ENCODE data around the gene TMEM176A. TPM values are rescaled to one million over a fixed set of nuclear protein-coding genes. Genes with fewer than 3 reads are reported as not detected.

TMEM176A gene
- total and polyA plus RNA-seq, 5 donors from 2014 or later = 0.24 TPM; not detected in 3

DNA sequence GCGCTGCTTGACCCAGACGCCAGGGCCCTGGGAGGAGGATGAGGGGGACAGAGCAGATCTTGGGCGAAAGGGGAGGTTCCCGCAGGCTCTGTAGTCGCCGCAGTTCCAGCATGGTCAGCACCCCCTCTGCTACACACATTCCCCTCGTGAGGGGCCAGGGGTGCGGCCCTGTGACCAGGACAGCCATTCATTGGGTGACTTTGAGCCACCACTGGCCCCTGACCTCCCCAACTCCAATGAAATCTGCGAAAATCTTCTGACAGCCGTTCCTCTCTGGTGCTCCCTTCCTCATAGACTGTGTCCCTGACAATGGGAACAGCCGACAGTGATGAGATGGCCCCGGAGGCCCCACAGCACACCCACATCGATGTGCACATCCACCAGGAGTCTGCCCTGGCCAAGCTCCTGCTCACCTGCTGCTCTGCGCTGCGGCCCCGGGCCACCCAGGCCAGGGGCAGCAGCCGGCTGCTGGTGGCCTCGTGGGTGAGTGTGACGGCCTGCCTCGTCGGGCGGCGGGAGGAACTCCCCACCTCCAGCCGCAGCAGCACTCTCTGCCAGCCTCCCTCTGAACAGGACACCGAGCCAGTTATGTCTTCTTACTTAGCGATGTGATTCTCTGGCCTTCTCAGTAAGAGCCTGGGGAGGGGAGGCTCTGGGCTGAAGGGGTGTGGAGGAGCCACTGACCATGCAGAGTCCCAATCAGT lies 825 bp downstream of the TMEM176A start:
- no peaks in the 10 kb centered on the region for H3K36me3 Mint-ChIP-seq
- H3K9me3 Mint-ChIP-seq = peaks cover 0 to 15% (median 2%) of the 10 kb centered on the region in 7 donors
- H3K4me3 ChIP-seq (ENCODE audit: low read depth, low read length) = no peak overlapping the region
- ATAC-seq (ENCODE audit: low read depth in 2 of 2) (no peak), DNase-seq (no peak)
- peaks cover 18% of the 10 kb centered on the region for H3K4me1 ChIP-seq (ENCODE audit: control insufficient read depth, insufficient read depth, low read length, poor library complexity, severe bottlenecking)
- H3K4me1 Mint-ChIP-seq = peaks cover 0 to 15% (median 3%) of the 10 kb centered on the region in 4 donors
- peak overlapping the region in 2 of 4 donors; percentile 51 to 79 for H3K4me3 Mint-ChIP-seq
- H3K27ac ChIP-seq (ENCODE audit: insufficient read depth, low read length, poor library complexity, severe bottlenecking) = no peak overlapping the region
- no peaks in the 10 kb centered on the region for H3K36me3 ChIP-seq (ENCODE audit: control insufficient read depth, insufficient read depth, low read length)
- peak overlapping the region in 1 of 3 donors; percentile 73 for H3K27ac Mint-ChIP-seq
- peaks cover 36% of the 10 kb centered on the region for H3K27me3 ChIP-seq (ENCODE audit: control insufficient read depth, insufficient read depth, low read length)
- H3K9me3 ChIP-seq (ENCODE audit: control insufficient read depth in 2 of 2, low read length in 2 of 2) = peaks cover 7 to 15% of the 10 kb centered on the region in 2 experiments
- H3K27me3 Mint-ChIP-seq = peaks cover 69% of the 10 kb centered on the region

DNA sequence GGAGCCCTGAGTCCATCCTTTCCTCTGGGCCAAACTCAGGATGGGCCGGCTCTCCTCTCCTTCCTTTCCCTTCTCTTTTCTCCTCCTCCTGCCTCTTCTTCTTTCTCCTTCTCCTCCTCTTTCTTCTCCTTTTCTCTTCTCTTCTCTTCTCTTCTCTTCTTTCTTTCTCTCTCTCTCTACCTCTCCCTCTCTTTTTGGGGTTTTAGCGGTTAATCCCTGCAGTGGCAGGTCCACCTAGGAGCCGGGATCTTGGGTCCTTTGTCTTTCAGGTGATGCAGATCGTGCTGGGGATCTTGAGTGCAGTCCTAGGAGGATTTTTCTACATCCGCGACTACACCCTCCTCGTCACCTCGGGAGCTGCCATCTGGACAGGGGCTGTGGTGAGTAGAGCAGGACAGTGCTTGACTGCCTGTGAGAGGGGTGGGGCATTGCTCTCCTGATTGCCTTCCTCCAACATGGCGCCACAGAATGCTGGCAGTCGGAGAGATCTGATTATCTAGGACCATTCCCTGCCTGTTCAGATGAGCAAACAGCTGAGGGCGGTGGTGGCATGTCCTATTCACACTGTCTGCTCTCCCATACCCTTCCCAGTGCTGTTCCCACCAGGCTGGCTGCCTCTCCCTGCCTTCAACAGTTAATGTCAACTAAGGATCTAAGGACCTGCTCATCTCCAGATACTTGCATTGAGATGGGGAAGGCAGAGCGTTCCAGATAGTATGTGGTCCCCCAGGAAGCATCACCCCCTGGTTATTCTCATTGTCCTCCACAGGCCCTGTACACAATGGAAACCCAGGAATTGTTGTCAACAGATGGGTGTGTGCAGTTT lies 1.6 kb downstream of the TMEM176A start:
- peaks cover 0 to 15% (median 3%) of the 10 kb centered on the region in 4 donors for H3K4me1 Mint-ChIP-seq
- no peak for ATAC-seq (ENCODE audit: low read depth in 2 of 2)
- Histone ChIP-seq H3K36me3 (ENCODE audit: control insufficient read depth, insufficient read depth, low read length) (no peaks in the 10 kb centered on the region), H3K27me3 (ENCODE audit: control insufficient read depth, insufficient read depth, low read length) (peaks cover 38% of the 10 kb centered on the region), H3K4me3 (ENCODE audit: low read depth, low read length) (no peak overlapping the region), H3K4me1 (ENCODE audit: control insufficient read depth, insufficient read depth, low read length, poor library complexity, severe bottlenecking) (peaks cover 18% of the 10 kb centered on the region), H3K27ac (ENCODE audit: insufficient read depth, low read length, poor library complexity, severe bottlenecking) (no peak overlapping the region), H3K9me3 (ENCODE audit: control insufficient read depth in 2 of 2, low read length in 2 of 2) (peaks cover 11 to 21% of the 10 kb centered on the region in 2 experiments)
- peak overlapping the region in 1 of 3 donors; percentile 34 for H3K27ac Mint-ChIP-seq
- DNase-seq = no peak
- H3K4me3 Mint-ChIP-seq = peak overlapping the region in 3 of 4 donors; percentile 15 to 40 (median 21)
- H3K36me3 Mint-ChIP-seq = no peaks in the 10 kb centered on the region
- H3K27me3 Mint-ChIP-seq = peaks cover 72% of the 10 kb centered on the region
- peaks cover 0 to 18% (median 5%) of the 10 kb centered on the region in 7 donors for H3K9me3 Mint-ChIP-seq

DNA sequence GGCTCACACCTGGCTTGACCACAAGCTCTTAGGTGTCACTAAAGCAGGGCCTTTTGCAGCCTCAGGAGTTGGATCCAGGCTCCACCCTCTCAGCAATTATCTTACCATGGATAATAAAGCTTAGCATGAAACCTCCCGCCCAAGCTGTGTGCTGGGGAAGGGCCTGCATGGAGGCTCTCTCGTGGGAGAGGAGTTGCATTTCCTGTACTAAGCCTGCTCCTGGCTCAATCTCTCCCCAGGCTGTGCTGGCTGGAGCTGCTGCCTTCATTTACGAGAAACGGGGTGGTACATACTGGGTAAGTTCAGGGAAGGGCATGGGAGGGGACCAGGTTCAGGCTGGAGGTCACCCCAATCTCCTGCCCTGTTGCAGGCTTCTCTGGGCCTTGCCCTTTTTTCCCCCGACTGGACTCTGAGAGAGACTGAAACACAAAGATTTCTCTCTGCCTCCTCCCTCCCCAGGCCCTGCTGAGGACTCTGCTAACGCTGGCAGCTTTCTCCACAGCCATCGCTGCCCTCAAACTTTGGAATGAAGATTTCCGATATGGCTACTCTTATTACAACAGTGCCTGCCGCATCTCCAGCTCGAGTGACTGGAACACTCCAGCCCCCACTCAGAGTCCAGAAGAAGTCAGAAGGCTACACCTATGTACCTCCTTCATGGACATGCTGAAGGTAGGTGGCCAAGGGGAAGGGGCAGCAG lies 2.7 kb downstream of the TMEM176A start:
- H3K27me3 Mint-ChIP-seq = peaks cover 73% of the 10 kb centered on the region
- H3K27ac Mint-ChIP-seq = no peak overlapping the region
- Histone ChIP-seq H3K27ac (ENCODE audit: insufficient read depth, low read length, poor library complexity, severe bottlenecking) (no peak overlapping the region), H3K9me3 (ENCODE audit: control insufficient read depth in 2 of 2, low read length in 2 of 2) (peaks cover 11 to 21% of the 10 kb centered on the region in 2 experiments), H3K4me1 (ENCODE audit: control insufficient read depth, insufficient read depth, low read length, poor library complexity, severe bottlenecking) (peaks cover 18% of the 10 kb centered on the region), H3K27me3 (ENCODE audit: control insufficient read depth, insufficient read depth, low read length) (peaks cover 35% of the 10 kb centered on the region), H3K36me3 (ENCODE audit: control insufficient read depth, insufficient read depth, low read length) (no peaks in the 10 kb centered on the region), H3K4me3 (ENCODE audit: low read depth, low read length) (no peak overlapping the region)
- peaks cover 0 to 21% (median 5%) of the 10 kb centered on the region in 7 donors for H3K9me3 Mint-ChIP-seq
- DNase-seq (no peak), ATAC-seq (ENCODE audit: low read depth in 2 of 2) (no peak)
- H3K4me1 Mint-ChIP-seq = peaks cover 0 to 15% (median 3%) of the 10 kb centered on the region in 4 donors
- H3K36me3 Mint-ChIP-seq = no peaks in the 10 kb centered on the region
- H3K4me3 Mint-ChIP-seq = peak overlapping the region in 2 of 4 donors; percentile 35 to 46

DNA sequence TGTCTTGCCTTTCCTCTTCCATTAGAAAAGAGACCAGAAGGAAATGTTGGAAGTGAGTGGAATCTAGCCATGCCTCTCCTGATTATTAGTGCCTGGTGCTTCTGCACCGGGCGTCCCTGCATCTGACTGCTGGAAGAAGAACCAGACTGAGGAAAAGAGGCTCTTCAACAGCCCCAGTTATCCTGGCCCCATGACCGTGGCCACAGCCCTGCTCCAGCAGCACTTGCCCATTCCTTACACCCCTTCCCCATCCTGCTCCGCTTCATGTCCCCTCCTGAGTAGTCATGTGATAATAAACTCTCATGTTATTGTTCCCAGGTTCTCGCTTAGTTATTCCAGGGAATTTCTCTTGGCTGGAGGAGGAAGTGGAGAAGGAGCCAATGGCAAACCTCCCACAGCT lies 4.2 kb downstream of the TMEM176A start:
- Mint-ChIP-seq H3K4me3 (no peak overlapping the region), H3K9me3 (peaks cover 0 to 21% (median 5%) of the 10 kb centered on the region in 7 donors), H3K27me3 (peaks cover 70% of the 10 kb centered on the region), H3K27ac (no peak overlapping the region), H3K36me3 (no peaks in the 10 kb centered on the region), H3K4me1 (peaks cover 0 to 10% (median 3%) of the 10 kb centered on the region in 4 donors)
- DNase-seq (no peak), ATAC-seq (ENCODE audit: low read depth in 2 of 2) (no peak)
- peaks cover 11 to 21% of the 10 kb centered on the region in 2 experiments for H3K9me3 ChIP-seq (ENCODE audit: control insufficient read depth in 2 of 2, low read length in 2 of 2)
- H3K36me3 ChIP-seq (ENCODE audit: control insufficient read depth, insufficient read depth, low read length) = no peaks in the 10 kb centered on the region
- H3K27ac ChIP-seq (ENCODE audit: insufficient read depth, low read length, poor library complexity, severe bottlenecking) = no peak overlapping the region
- peaks cover 28% of the 10 kb centered on the region for H3K27me3 ChIP-seq (ENCODE audit: control insufficient read depth, insufficient read depth, low read length)
- H3K4me1 ChIP-seq (ENCODE audit: control insufficient read depth, insufficient read depth, low read length, poor library complexity, severe bottlenecking) = peaks cover 17% of the 10 kb centered on the region
- no peak overlapping the region for H3K4me3 ChIP-seq (ENCODE audit: low read depth, low read length)

DNA sequence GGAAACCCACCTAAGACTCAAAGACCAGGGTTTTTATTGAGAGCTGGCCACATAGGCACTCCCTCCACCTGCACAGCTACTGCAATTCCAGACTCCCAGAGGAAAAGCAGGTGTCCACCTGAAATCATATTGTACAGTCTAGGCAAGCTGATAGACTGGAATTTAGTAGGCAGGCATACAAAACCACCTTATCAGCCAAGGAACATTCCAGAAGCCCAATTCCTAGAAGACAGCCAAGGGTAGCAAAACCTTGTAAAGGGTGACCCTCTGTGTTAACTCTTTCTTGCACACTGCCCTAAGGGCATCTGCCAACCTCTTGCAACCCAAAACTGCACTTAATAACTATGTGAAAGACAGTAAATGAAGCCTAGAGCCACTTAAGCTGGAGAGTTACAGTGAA lies 5.3 kb downstream of the TMEM176A start:
- no peak for ATAC-seq (ENCODE audit: low read depth in 2 of 2)
- Histone ChIP-seq H3K4me3 (ENCODE audit: low read depth, low read length) (no peak overlapping the region), H3K27ac (ENCODE audit: insufficient read depth, low read length, poor library complexity, severe bottlenecking) (no peak overlapping the region), H3K9me3 (ENCODE audit: control insufficient read depth in 2 of 2, low read length in 2 of 2) (peaks cover 11 to 21% of the 10 kb centered on the region in 2 experiments), H3K4me1 (ENCODE audit: control insufficient read depth, insufficient read depth, low read length, poor library complexity, severe bottlenecking) (peaks cover 7% of the 10 kb centered on the region), H3K36me3 (ENCODE audit: control insufficient read depth, insufficient read depth, low read length) (no peaks in the 10 kb centered on the region), H3K27me3 (ENCODE audit: control insufficient read depth, insufficient read depth, low read length) (peaks cover 28% of the 10 kb centered on the region)
- no peak for DNase-seq
- H3K4me3 Mint-ChIP-seq = no peak overlapping the region
- H3K9me3 Mint-ChIP-seq = peaks cover 0 to 21% (median 6%) of the 10 kb centered on the region in 7 donors
- H3K27ac Mint-ChIP-seq = no peak overlapping the region
- H3K27me3 Mint-ChIP-seq = peaks cover 75% of the 10 kb centered on the region
- peaks cover 2 to 8% (median 4%) of the 10 kb centered on the region in 4 donors for H3K4me1 Mint-ChIP-seq
- H3K36me3 Mint-ChIP-seq = no peaks in the 10 kb centered on the region

DNA sequence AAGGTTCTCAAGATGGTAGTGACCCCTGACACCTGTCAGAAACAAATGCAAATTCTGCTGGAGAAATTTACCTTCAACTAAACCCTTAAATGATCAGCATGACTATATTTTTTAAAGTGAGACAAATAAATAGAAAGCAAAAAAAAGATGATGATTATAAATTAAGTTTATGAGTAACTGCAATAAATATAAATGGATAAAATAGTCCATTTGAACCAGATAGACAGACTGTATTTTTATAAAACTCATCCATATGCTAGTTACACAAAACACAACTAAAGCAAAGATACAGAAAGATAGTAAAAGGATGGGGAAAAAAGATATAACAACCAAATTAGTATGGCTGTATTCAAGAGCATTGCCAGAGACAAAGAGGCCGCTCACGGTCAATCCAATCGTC lies 5.9 kb downstream of the TMEM176A start:
- Histone ChIP-seq H3K4me1 (ENCODE audit: control insufficient read depth, insufficient read depth, low read length, poor library complexity, severe bottlenecking) (peaks cover 1% of the 10 kb centered on the region), H3K27me3 (ENCODE audit: control insufficient read depth, insufficient read depth, low read length) (peaks cover 28% of the 10 kb centered on the region), H3K27ac (ENCODE audit: insufficient read depth, low read length, poor library complexity, severe bottlenecking) (no peak overlapping the region), H3K4me3 (ENCODE audit: low read depth, low read length) (no peak overlapping the region), H3K36me3 (ENCODE audit: control insufficient read depth, insufficient read depth, low read length) (no peaks in the 10 kb centered on the region), H3K9me3 (ENCODE audit: control insufficient read depth in 2 of 2, low read length in 2 of 2) (peaks cover 11 to 21% of the 10 kb centered on the region in 2 experiments)
- Mint-ChIP-seq H3K9me3 (peaks cover 0 to 21% (median 6%) of the 10 kb centered on the region in 7 donors), H3K27me3 (peaks cover 74% of the 10 kb centered on the region), H3K36me3 (no peaks in the 10 kb centered on the region), H3K4me1 (peaks cover 0 to 5% (median 4%) of the 10 kb centered on the region in 4 donors), H3K4me3 (no peak overlapping the region), H3K27ac (no peak overlapping the region)
- ATAC-seq (ENCODE audit: low read depth in 2 of 2) = no peak
- no peak for DNase-seq

DNA sequence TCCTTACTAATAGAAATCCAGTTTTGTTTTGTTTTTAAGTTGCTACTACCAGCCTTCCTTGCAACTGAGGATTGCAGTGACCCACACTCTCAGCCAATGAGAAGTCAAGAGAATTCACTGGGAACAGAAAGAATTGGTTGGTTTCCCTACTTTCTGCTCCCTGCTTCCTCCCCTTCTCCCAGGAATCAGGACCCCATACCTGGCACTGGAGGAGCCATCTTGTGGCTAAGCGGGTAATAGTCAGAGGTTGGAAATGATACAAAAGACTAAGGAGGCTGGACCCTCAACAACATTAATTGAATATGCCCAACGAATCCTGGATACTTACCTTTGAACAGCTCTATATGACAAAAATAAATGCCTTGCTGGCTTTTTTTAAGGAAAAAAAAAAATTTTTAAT lies 6.3 kb downstream of the TMEM176A start:
- H3K27me3 ChIP-seq (ENCODE audit: control insufficient read depth, insufficient read depth, low read length) = peaks cover 26% of the 10 kb centered on the region
- H3K9me3 Mint-ChIP-seq = peaks cover 0 to 21% (median 6%) of the 10 kb centered on the region in 7 donors
- peaks cover 11 to 21% of the 10 kb centered on the region in 2 experiments for H3K9me3 ChIP-seq (ENCODE audit: control insufficient read depth in 2 of 2, low read length in 2 of 2)
- ATAC-seq (ENCODE audit: low read depth in 2 of 2) = no peak
- no peak overlapping the region for H3K4me3 ChIP-seq (ENCODE audit: low read depth, low read length)
- no peak overlapping the region for H3K27ac Mint-ChIP-seq
- H3K4me3 Mint-ChIP-seq = no peak overlapping the region
- H3K27ac ChIP-seq (ENCODE audit: insufficient read depth, low read length, poor library complexity, severe bottlenecking) = no peak overlapping the region
- DNase-seq = no peak
- peaks cover 0 to 5% (median 3%) of the 10 kb centered on the region in 4 donors for H3K4me1 Mint-ChIP-seq
- peaks cover 75% of the 10 kb centered on the region for H3K27me3 Mint-ChIP-seq
- no peaks in the 10 kb centered on the region for H3K4me1 ChIP-seq (ENCODE audit: control insufficient read depth, insufficient read depth, low read length, poor library complexity, severe bottlenecking)
- no peaks in the 10 kb centered on the region for H3K36me3 Mint-ChIP-seq
- no peaks in the 10 kb centered on the region for H3K36me3 ChIP-seq (ENCODE audit: control insufficient read depth, insufficient read depth, low read length)

All from CD4-positive, CD25-positive, alpha-beta regulatory T cell (primary cell).